KMS-11 (cell line): ENCODE data around the gene ODAD3.
"Not testable (repeated sequence)": the region's sequence is repeated elsewhere in the genome, so short reads cannot be mapped to it uniquely, and the experiment has no call there.

Source experiments
- H2AFZ ChIP-seq: fragments of 200-600 bp; sonication (generic); 2 replicates; pipeline ENCODE4 v1.6.1; 2016; ENCODE audit warnings: antibody characterized with exemption, mixed run types, low read depth
- H3K27ac ChIP-seq: fragments of 200-600 bp; sonication (generic); 2 replicates; pipeline ENCODE4 v1.6.1; 2016; ENCODE audit warnings: mild to moderate bottlenecking, mixed run types
- H3K27me3 ChIP-seq: fragments of 200-600 bp; sonication (generic); 2 replicates; pipeline ENCODE4 v1.6.1; 2017; ENCODE audit warnings: mild to moderate bottlenecking, low read depth, mixed run types, moderate library complexity; ENCODE audit not compliant: insufficient read depth
- H3K36me3 ChIP-seq: fragments of 200-600 bp; sonication (generic); 2 replicates; pipeline ENCODE4 v1.6.1; 2017; ENCODE audit warnings: mild to moderate bottlenecking, mixed run types; ENCODE audit not compliant: insufficient read depth
- H3K4me1 ChIP-seq: fragments of 200-600 bp; sonication (generic); 2 replicates; pipeline ENCODE4 v1.6.1; 2016; ENCODE audit warnings: mild to moderate bottlenecking, low read depth, mixed run types; ENCODE audit not compliant: poor library complexity, severe bottlenecking
- H3K4me2 ChIP-seq: fragments of 200-600 bp; sonication (generic); 2 replicates; pipeline ENCODE4 v1.7.0; 2016; ENCODE audit warnings: mild to moderate bottlenecking, mixed run types
- H3K4me3 ChIP-seq: fragments of 200-600 bp; sonication (generic); IDR thresholded peaks from 2 replicates; pipeline ENCODE4 v1.6.1; 2017; ENCODE audit warnings: low read depth, low read length, mixed read lengths; ENCODE audit not compliant: insufficient read depth
- H3K79me2 ChIP-seq: fragments of 200-600 bp; sonication (generic); 2 replicates; pipeline ENCODE4 v1.6.1; 2016; ENCODE audit warnings: low read depth, mixed run types; ENCODE audit not compliant: insufficient read depth
- H3K9ac ChIP-seq: fragments of 200-600 bp; sonication (generic); 2 replicates; pipeline ENCODE4 v1.6.1; 2016; ENCODE audit warnings: mild to moderate bottlenecking, mixed run types
- H4K20me1 ChIP-seq: fragments of 200-600 bp; sonication (generic); 2 replicates; pipeline ENCODE4 v1.6.1; 2016; ENCODE audit warnings: mild to moderate bottlenecking, mixed run types; ENCODE audit not compliant: insufficient read depth
- CTCF ChIP-seq: fragments of 200-600 bp; sonication (generic); conservative IDR thresholded peaks from 2 replicates; pipeline ENCODE4 v1.6.1; 2017; ENCODE audit warnings: low read depth, mild to moderate bottlenecking, antibody characterized with exemption, low read length, moderate library complexity, mixed read lengths

The ODAD3 gene

GRCh38 chr19:11461453-11461852 lies 26.5 kb upstream of the ODAD3 start:
- no peak for TF ChIP-seq CTCF
- H3K4me1 ChIP-seq = no peaks in the 10 kb centered on the region
- H3K27me3 ChIP-seq = peaks cover 6% of the 10 kb centered on the region; the same call in 1 of the 2 replicates
- no peak overlapping the region for H3K27ac ChIP-seq
- no peak overlapping the region for H3K9ac ChIP-seq
- no peaks in the 10 kb centered on the region for H4K20me1 ChIP-seq
- H3K4me3 ChIP-seq = no peak overlapping the region
- H3K79me2 ChIP-seq = no peaks in the 10 kb centered on the region
- no peak overlapping the region for H2AFZ ChIP-seq
- no peak overlapping the region for H3K4me2 ChIP-seq
- H3K36me3 ChIP-seq = no peaks in the 10 kb centered on the region

GRCh38 chr19:11460207-11460606 lies 25.3 kb upstream of the ODAD3 start:
- no peaks in the 10 kb centered on the region for H3K79me2 ChIP-seq
- 0 out of 2 replicates have a peak, but pooled peaks have one; percentile 24 for TF ChIP-seq CTCF
- H3K36me3 ChIP-seq = no peaks in the 10 kb centered on the region
- H3K4me3 ChIP-seq = no peak overlapping the region
- no peaks in the 10 kb centered on the region for H3K4me1 ChIP-seq
- no peaks in the 10 kb centered on the region for H4K20me1 ChIP-seq
- no peak overlapping the region for H3K9ac ChIP-seq
- no peak overlapping the region for H2AFZ ChIP-seq
- H3K4me2 ChIP-seq = no peak overlapping the region
- peaks cover 6% of the 10 kb centered on the region; the same call in 1 of the 2 replicates for H3K27me3 ChIP-seq
- H3K27ac ChIP-seq = no peak overlapping the region

- not testable (repeated sequence) for H3K4me2 ChIP-seq, H4K20me1 ChIP-seq, H3K4me1 ChIP-seq, H3K9ac ChIP-seq, H3K36me3 ChIP-seq, H3K27ac ChIP-seq, H2AFZ ChIP-seq, H3K79me2 ChIP-seq, H3K4me3 ChIP-seq, H3K27me3 ChIP-seq
These were observed 24.0 kb upstream of the ODAD3 start for GRCh38 chr19:11458912-11459311.

DNA sequence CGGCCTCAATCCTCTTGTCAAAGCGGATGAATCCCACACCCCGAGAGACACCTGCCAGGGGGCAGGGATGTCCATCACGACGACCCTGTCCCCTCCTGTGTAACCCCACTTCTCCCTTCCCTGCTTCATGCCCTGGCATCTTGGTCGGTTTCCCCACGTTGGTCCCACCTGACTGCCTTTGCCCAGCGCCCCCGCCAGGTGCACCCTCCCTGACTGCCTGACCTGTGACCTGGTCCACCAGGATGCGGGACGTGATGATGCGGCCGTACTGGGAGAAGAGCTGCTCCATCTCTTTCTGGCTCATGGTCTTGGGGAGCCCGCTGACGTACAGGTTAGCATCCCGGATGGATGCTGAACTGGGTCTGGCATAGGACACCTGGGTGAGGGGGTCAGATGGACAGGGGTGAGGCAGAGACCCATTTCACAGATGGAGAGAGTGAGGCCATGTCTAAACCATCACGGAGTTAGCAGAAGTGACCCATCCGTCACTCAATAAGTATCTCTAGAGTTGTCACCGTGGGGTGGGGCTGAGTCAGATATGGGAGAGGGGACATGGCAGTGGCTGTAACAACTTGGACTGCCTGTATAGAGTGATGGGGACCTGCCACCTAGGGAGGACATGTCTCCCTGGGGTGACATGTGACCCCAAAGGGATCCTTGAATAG lies 23.4 kb upstream of the ODAD3 start:
- no peaks in the 10 kb centered on the region for H4K20me1 ChIP-seq
- H3K4me1 ChIP-seq = no peaks in the 10 kb centered on the region
- no peak overlapping the region for H3K4me3 ChIP-seq
- no peak overlapping the region for H2AFZ ChIP-seq
- no peak for TF ChIP-seq CTCF
- no peaks in the 10 kb centered on the region for H3K36me3 ChIP-seq
- no peaks in the 10 kb centered on the region for H3K79me2 ChIP-seq
- no peak overlapping the region for H3K9ac ChIP-seq
- no peak overlapping the region for H3K27ac ChIP-seq
- H3K4me2 ChIP-seq = no peak overlapping the region
- peaks cover 6% of the 10 kb centered on the region; the same call in 1 of the 2 replicates for H3K27me3 ChIP-seq

GRCh38 chr19:11457831-11458230 lies 22.9 kb upstream of the ODAD3 start:
- no peak overlapping the region for H3K9ac ChIP-seq
- no peak overlapping the region for H3K27ac ChIP-seq
- no peaks in the 10 kb centered on the region for H4K20me1 ChIP-seq
- no peak overlapping the region for H3K4me3 ChIP-seq
- H3K4me1 ChIP-seq = no peaks in the 10 kb centered on the region
- H3K79me2 ChIP-seq = no peaks in the 10 kb centered on the region
- H2AFZ ChIP-seq = no peak overlapping the region
- TF ChIP-seq CTCF = no peak
- no peaks in the 10 kb centered on the region for H3K36me3 ChIP-seq
- peaks cover 6% of the 10 kb centered on the region; the same call in 1 of the 2 replicates for H3K27me3 ChIP-seq
- H3K4me2 ChIP-seq = no peak overlapping the region
